Stimulated activated CD8-positive, alpha-beta memory T cell treated with anti-CD3 and anti-CD28 coated beads, Interleukin-4, amount 100 ng/mL, for 1 hour (primary cell): Measurements from ENCODE around the gene HAUS3.
"Not testable (repeated sequence)": the region's sequence is repeated elsewhere in the genome, so short reads cannot be mapped to it uniquely, and the experiment has no call there.

ENCODE experiments used
- DNase-seq, 2 donors: peaks; one replicate each; pipeline ENCODE4 v3.0.0-alpha.2; 2020; ENCODE audit warnings: low read depth in 2 of 2, low spot score in 1 of 2

HAUS3 gene

DNA sequence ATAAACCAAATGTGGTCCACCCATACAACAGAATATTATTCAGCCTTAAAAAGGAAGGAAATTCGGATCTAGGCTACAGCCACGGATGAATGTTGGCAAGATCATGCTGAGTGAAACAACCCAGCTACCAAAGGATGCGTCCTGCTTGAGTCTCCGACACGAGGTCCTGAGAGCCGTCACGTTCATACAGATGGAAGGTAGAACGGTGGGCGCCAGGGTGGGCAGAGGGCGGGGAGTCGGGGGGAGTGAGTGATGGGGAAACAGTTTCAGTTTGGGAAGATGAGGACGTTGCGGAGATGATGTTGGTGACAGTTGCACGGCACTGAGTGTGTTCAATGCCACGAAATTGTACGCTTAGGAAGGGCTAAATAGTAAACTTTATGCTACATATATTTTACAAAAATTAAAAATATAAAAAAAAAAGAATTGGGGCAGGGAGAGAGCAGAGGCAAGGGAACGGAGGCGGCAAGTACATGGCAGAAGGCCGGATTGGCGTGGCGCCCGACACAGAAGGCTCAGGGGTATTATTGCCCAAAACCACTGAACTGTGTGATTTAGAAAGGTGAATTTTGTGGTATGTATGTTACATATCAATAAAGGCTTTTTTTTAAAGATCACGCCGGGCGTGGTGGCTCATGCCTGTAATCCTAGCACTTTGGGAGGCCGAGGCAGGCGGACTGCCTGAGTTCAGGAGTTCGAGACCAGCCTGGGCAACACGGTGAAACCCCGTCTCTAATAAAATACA is 34.8 kb upstream of the HAUS3 start:
- DNase-seq, result no peak

DNA sequence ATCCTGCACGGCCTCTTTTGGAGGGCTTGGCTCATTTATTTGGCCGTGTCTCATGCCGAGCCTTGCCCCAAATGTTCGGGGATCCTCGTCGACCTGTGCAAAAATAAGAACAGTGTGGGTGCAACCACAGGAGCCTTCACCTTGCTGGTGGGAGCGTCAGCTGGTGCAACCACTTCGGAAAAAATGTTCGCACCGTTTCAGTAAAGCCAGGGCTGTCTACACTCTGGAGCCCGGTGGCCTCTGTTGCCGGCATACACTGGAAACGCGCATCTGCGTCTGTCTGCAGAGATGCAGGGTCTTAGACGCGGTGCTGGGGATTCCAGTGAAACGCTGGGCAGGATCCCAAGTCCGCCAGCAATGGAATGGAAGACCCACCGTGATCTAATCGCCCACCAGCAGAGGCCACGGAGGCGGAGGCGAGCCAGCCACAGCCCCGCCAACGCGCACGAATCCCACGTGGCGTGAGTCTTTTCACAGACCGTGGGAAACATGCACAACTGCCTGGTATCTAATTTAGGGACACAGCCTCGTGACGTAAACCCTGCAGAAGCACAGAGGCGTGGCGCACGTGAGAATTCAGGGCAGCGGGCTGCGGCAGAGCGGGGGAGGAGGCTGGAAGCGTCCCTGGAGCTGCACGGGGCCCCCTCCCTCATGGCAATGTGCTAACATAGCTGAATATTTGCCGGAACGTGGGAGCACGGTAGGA is 33.8 kb upstream of the HAUS3 start:
- DNase-seq, result no peak

DNA sequence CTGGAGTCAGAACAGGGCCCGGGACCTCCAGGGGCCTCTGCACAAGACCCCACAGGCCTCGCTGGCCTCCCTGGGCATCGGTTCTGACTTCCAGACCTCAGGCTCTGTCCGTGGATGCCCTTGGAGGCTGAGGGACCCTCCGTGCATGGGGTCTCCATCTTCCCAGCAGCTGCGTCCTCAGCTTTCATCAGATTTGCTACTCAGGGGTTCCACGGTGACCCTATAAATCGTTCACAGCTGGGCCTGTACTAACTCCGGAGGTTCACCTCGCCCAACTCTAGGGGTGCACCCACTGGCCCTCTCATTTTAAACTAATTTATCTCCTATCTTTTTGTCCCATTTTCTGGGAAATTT is 33.1 kb upstream of the HAUS3 start:
- DNase-seq, result not testable (repeated sequence)

DNA sequence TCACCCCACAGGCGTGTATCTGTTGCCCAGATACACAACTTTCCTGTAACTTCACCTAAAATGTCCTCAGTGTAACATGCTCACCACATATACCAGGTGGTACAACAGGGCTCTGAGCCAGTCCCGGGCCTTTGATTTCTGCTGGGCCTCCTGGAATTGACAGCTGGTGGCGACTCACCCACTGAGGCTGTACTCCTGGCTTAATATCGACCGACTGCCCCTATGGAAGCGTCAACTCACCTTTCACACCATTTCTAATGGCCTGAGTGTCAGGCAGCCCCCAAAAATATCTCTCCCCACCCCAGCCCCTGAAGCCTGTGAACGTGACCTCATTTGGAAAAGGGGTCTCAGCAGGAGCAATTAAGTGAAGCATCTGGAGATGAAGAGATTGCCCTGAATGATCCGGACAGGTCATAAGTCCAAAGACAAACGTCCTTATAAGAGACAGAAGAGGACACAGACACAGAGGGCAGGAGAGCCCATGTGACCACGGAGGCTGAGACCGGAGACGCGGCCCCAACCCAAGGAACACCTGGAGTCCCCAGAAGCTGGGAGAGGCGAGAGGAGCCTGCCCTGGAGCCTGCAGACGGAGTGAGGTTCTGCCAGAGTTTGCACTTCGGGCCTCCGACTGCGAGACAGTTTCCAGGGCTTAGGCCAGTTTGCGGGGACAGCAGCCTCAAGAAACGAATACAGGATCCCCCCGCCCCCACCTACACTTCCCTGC is 32.6 kb upstream of the HAUS3 start:
- no peak for DNase-seq

DNA sequence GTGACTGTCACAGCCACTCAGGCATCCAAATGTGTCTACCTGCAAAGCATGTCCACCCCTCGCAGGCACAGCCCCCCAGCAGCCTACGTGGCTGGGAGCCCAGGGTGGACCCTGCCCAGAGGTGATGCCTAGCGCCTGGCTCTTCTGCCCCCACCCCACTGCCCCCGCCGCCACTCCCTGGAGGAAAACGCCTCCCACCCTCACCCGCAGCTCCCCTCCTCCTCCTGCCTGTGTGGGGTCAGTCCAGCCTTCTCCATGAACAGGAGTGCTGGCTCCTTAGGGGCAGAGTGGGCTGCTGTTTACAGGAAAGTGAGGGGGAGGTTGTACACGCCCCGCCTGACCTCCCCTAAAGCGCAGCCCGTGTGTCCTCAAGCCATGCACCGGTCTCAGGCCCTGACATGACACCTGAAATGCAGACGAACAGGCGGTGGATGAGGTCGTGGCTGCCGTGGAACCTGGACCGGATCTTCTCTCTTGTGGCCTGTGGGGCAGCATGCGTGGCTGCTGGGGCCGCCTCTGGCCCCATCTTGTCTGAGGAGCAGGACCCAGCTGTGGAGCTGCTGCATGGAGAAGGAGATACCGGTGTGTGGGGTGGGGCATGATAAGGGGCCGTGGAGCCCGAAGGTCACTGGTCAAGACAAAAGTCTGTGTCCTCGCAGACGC is 31.9 kb upstream of the HAUS3 start:
- DNase-seq, result no peak

DNA sequence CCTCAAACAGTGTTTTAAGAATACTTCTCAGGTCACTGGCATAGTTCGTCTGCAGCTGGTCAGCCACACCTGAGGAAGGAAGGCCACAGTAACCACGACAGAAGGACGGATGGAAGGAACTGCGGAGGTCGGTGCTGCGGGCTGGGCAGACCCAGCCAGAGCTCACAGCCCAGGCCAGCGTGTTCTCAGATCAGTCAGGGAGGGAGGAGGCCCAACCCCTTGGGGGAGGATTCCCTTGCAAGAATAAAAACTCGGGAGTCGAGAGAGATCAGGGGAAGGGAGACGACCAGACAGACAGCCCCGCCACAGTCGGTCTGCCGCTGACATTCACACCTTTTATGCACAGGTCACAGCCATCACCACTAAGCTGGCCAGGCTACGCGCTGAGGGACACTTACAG is 31.3 kb upstream of the HAUS3 start:
- no peak for DNase-seq

DNA sequence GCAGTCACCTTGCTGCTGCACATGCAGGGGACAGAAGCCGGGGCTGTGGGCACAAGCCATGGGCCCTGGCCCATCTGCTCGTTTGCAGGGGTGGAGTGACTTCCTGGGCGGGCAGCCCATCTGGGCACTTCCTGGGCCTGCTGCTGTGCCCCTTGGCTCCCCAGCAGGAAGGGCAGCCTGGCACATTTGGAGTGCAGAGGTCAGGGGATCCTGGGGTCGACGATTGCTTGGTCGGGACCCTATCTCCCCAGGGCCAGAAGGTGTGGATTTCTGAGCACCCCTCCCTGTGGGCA is 30.9 kb upstream of the HAUS3 start:
- DNase-seq, result no peak

DNA sequence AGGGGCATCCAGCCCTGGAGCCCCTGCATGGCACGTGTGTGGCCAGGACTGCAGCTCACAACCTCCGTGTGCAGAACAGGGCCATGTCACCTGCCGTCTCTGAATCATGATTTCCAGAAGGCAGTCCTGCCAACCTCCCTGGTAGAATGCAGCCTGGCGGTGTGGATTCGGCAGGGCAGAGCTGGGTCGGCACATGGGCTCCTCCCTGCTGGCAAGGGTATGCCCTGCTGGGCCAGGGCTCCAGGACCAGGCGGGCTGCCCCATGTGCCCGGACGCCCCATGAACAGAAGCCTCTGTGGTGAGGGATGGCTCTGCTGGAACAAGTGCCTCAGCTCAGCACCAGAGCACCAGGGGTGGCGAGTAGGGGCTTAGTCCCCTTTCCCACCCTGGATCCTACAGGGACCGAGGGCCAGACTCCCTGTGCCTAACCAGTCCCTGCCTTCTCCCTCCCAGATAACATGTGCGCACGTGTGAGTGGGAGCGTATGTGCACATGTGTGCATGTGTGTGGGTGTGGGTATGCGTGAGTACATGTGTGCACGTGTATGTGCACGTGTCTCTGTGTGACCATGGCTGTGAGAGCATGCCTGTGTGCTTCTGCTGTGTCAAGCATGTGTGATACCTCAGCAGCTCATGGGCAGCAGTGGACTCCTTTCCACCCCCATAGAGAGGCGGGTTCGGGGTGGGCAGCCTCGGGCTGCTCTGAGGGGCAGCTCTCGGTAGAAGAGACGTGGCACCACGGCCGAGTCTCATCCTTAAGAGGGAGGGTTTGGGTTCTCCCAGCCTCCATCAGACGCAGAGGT is 30.3 kb upstream of the HAUS3 start:
- DNase-seq, result no peak

DNA sequence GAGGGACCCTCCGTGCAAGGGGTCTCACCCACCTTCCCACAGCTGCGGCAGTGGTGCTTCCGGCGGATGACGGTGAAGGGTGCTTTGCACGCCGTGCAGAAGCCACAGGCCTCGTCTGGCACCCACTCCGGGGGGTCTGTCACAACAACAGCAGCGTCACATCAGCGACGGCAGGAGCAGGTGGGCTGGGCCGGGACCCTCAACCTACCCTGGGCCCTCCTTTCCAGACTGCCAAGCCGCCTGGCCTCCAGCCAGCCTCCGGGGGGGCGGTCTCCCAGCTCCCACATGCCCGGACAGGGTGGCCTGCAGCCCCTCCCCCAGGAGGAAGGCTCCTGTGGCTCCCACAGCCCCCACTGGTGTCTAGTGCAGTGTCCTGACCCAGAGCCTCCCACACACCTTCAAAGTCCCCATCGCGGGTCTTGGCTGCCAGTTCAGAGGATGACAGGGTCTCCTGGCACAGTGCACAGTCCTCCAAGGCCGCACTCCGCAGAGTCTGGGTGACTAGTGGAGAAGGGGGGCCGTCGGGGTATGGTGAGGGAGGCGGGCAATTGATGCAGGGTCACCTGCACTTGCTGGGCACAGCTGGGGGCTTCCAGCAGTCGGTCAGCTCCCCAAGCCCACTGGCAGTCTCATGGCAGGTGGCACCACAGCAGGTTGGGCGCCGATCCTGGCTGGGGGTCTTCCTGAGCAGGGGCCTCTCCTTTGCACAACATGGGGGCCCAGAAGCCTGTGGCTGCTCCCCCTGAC is 29.5 kb upstream of the HAUS3 start:
- no peak for DNase-seq

DNA sequence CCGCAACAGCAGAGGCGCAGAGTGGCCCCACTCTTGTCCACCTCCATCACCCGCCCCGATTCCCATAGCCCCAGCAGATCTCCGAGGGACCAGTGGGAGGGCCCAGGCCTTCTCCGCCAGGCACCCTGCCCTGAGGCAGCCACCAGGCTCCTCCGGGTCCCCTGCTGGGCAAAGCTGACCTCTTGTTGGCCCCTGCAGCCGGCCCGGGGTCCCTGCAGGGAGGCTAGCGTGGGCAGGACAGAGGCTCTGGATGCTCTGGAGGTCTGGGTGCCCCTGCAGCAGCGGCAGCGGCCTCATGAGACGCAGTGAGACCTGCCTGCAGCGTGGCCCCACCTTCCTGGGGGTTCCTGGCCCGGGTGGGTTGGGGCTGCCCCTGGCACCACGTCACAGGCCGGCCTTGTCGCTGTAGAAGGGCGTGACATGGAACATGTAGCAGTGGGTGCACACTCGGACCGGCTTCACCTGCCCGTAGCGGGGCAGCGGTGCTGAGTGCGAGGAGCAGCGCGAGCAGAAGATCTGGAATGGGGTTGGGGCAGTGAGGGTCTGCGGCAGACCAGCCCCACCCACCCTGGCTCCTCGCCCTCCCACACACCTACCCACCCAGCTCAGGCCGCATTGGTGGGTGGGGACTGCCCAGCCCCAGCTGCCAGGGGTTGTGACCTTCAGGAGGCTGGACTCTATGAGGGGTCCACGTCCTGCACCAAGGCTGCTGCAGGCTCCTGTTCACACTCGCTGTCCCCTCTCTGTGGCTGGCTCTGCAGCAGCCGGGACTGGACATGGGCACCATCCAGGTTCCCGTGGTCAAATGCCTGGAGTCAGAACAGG is 28.6 kb upstream of the HAUS3 start:
- no peak for DNase-seq

DNA sequence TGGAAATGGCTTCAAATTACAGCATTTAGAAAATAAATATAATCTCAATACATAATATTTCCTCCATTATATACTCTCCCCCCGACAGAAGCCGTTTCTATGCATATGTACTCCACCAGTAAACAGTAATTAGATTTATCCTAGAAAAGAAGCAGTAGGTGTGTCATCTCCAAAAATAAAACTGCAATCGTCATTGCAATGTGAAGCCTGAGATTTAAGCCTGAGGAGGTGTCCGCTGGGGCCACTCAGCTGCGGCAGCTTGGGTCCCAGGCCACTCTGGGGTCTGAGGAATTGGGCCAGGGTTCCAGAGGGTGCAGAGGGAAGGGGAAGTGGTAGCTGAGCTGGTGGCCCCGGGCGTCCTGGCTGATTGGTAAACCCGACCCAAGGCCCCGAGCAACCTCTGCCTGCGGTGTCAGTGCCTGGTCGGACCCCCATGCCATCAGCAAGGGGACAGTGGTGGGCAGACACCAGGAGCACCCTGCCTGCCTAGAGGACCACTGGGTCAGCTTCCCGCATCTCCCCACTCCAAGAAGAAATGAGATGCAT is 27.8 kb upstream of the HAUS3 start:
- DNase-seq, result no peak

DNA sequence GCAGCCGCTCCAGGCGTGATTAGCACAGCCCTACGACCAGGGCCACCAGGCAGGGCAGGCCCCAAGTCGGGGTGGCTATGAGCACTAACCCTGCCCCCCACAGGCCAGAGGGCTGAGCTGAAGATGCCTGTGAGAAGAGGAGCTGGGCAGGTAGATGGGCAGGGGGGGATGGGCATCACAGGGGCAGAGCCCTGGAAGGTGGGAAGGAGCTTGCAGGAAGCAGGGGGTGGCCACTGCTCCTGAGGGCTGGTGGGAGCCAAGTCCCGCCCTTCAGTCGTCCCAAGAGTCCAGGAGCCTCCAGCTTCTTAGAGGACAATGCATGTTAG is 27.2 kb upstream of the HAUS3 start:
- no peak for DNase-seq

DNA sequence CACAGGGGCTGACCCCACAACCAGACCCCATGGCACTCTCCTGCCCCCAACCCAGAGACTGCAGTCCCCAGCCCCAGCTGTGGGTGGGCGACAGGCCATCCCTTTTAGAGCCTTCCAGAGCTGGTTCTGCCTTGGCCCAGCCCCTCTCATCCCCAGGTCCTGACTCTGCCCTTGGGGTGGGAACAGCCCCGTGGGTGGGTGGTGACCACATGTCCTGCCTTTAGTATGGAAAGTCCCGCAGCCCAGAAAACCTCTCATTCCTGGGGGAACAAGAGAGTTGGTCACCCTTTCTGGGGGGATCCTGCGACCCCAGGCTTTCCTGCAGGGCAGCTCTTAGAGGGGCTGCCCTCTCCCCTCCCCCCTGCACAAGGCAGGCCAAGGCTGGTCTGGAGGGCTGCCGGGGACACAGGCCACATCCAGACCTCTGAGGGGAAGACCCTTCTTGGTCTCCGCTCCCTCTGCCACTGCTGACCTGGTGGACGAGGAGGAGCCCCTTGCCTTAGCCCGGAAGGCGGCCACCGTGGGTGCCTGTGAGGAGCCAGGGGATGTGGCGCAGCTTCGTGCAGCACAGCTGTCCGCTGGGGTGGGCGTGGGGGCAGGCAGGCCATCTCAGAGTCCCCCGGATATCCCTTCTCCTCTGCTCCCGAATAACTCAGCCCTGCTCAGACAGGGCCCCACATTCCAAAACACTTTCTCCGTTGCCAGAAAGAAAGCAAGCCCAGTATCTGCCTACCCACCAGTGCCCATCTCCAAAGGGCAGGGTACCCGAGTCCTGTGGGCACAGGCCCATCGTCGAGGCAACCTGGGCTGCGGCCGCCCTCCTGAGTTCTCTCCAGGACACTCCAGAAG is 26.7 kb upstream of the HAUS3 start:
- no peak for DNase-seq

DNA sequence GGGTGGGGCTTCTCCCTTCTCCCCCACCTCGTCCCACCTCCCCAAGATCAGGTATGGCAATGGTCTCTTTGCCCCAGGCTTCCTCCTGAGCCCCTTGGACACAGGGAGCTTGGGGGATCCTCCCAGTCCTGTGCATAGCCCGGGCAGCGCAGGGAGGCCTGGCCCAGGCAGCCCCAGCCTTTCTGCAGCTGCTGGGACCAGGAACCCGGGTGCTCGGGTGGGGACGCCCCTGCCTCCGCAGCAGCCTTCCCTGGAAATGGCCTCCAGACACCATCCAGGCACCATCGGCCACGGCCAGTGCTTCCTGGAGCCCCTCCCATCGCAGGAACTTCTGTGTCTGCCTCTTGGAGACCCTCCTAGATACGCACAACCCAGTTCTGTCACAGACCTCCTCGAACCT is 25.9 kb upstream of the HAUS3 start:
- no peak for DNase-seq

DNA sequence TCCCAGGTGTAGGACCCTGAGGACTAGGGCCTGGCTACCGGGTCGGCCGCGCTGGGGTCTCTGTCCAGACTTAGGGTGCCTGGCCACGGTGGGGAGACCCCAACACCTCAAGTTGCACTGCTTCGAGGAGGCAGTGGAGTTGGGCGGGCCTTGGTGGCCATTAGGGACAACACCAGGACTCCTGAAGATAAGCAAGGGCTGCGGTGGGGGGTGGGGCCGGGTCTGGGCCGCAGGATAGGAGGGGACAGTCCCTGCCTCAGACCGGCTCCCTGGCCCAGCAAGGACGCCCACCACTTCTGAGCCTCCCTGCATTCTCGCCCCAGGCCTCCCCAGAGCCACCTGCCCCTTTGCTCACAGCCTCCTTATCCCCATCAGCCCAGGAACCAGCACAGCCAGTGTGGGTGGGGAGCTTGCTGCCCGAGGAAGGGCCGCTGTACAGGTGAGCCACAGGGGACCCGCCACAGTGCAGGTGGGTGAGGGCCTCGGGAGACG is 25.4 kb upstream of the HAUS3 start:
- no peak for DNase-seq

DNA sequence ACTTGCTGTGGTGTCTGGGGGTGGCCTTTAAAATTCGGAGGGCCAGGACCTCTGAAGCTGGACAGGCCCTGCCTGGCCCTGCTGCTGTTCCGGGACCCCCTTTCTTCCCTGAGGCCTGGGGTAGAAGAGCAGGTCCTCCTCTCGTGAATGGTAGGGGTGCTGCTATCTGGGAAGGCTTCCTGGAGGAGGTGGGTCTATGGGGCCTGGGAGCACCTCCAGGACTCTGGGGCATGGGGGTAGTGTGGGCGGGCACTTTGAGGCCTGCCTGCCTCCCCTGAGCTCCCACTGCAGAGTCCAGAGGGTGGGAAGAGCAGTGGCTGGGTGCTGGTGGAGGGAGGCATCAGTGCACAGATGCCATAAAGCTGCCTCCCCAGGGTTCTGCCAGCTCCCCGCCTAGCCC is 24.9 kb upstream of the HAUS3 start:
- no peak for DNase-seq

DNA sequence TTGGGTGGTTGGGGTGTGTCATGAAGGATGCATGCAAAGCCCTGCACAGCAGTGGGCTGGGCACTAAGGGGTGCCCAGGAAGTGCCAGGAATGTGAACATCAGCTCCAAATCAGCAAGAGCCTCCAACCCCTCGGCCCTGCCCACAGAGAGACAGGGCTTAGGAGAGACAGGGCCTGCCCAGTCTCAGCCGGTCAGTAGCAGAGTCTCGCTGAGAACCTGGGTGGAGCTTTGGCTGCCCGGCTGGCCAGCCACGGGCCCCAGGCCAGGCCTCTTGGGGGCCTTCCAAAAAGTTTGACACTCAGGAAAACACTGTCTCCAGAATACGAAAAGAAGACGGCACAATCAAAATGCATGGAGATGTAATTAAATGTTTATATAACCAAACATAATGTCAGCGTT is 24.3 kb upstream of the HAUS3 start:
- no peak for DNase-seq
